ENCODE measurements around the gene KRTAP12-3. TPM values are rescaled to one million over a fixed set of nuclear protein-coding genes. Genes with fewer than 3 reads are reported as not detected.
A peak's percentile ranks its signal among the peaks of the same experiment; 100 is the strongest.

Gene KRTAP12-3
- total and polyA plus RNA-seq, 9 of the 15 experiments (the other 6 are each of a cell fraction or from before 2014, with no cell fraction given) = not detected

GRCh38 chr21:44618504-44618903 lies 39.2 kb upstream of the KRTAP12-3 start:
- no TSS peak for BruUV-seq (replicated peaks)
- peak; percentile 51; the same call in 1 of the 3 replicates for ATAC-seq
- no peak overlapping the region for H3K27ac ChIP-seq (ENCODE audit: extremely low read depth, low read depth, low read length)

More at GRCh38 chr21:44618504-44618903, 39.2 kb upstream of the KRTAP12-3 start:
- Histone ChIP-seq H2AFZ (ENCODE audit: low read depth, low read length) (no peak overlapping the region), H3K4me3 (no peak overlapping the region), H3K4me1 (replicated peaks in 1 of 2; ENCODE audit: control insufficient read depth in 2 of 2, insufficient read depth in 2 of 2, low read length in 2 of 2) (peaks cover 0 to 10% of the 10 kb centered on the region in 2 experiments; a peak in 2 of 5 replicates), H3K9me1 (ENCODE audit: control insufficient read depth, insufficient read depth, low read length) (peaks cover 3% of the 10 kb centered on the region), H4K20me1 (replicated peaks; ENCODE audit: control insufficient read depth, insufficient read depth, low read length) (no peaks in the 10 kb centered on the region), H3K9me3 (replicated peaks; ENCODE audit: control insufficient read depth, insufficient read depth, low read depth, low read length) (no peaks in the 10 kb centered on the region), H3K9ac (ENCODE audit: insufficient read depth in 1 of 2, low read depth in 2 of 2, low read length in 2 of 2) (no peak overlapping the region), H3K4me2 (ENCODE audit: insufficient read depth, low read length) (no peak overlapping the region), H3K79me2 (ENCODE audit: control insufficient read depth, insufficient read depth, low read length) (no peaks in the 10 kb centered on the region), H3K27me3 (ENCODE audit: control insufficient read depth in 2 of 2, insufficient read depth in 2 of 2, low read length in 2 of 2) (peaks cover 14 to 37% of the 10 kb centered on the region in 2 experiments; a peak in 4 of 5 replicates), H3K36me3 (ENCODE audit: control insufficient read depth, insufficient read depth, low read length) (no peaks in the 10 kb centered on the region)
- ChIA-PET POLR2A (no interaction called here), CTCF (ENCODE audit: low intra/inter-chr PET ratio) (no interaction called here)
- no peak for DNase-seq (ENCODE audit: extremely low read depth in 1 of 4, low spot score in 3 of 4)
- in situ Hi-C loops (cut with MboI) = no loop called here
- WGBS (ENCODE audit: insufficient coverage, low coverage, missing lambda C conversion rate) = 0% methylated on average over 4 of the region's 4 CpGs
- intact Hi-C loops (cut with micrococcal nuclease) = no loop called here
- FAIRE-seq = peak; percentile 52
- TF ChIP-seq, protein P1, sequence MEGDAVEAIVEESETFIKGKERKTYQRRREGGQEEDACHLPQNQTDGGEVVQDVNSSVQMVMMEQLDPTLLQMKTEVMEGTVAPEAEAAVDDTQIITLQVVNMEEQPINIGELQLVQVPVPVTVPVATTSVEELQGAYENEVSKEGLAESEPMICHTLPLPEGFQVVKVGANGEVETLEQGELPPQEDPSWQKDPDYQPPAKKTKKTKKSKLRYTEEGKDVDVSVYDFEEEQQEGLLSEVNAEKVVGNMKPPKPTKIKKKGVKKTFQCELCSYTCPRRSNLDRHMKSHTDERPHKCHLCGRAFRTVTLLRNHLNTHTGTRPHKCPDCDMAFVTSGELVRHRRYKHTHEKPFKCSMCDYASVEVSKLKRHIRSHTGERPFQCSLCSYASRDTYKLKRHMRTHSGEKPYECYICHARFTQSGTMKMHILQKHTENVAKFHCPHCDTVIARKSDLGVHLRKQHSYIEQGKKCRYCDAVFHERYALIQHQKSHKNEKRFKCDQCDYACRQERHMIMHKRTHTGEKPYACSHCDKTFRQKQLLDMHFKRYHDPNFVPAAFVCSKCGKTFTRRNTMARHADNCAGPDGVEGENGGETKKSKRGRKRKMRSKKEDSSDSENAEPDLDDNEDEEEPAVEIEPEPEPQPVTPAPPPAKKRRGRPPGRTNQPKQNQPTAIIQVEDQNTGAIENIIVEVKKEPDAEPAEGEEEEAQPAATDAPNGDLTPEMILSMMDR (IDR thresholded peaks at IDR 0.05 in 2 of 3, conservative IDR thresholded peaks at IDR 0.05 in 1 of 3; ENCODE audit: insufficient read depth in 2 of 3, low read depth in 1 of 3, low read length in 3 of 3) = peak in 1 of 3 experiments; percentile 9; a peak in 1 of 6 replicates
- TF ChIP-seq, protein P2, sequence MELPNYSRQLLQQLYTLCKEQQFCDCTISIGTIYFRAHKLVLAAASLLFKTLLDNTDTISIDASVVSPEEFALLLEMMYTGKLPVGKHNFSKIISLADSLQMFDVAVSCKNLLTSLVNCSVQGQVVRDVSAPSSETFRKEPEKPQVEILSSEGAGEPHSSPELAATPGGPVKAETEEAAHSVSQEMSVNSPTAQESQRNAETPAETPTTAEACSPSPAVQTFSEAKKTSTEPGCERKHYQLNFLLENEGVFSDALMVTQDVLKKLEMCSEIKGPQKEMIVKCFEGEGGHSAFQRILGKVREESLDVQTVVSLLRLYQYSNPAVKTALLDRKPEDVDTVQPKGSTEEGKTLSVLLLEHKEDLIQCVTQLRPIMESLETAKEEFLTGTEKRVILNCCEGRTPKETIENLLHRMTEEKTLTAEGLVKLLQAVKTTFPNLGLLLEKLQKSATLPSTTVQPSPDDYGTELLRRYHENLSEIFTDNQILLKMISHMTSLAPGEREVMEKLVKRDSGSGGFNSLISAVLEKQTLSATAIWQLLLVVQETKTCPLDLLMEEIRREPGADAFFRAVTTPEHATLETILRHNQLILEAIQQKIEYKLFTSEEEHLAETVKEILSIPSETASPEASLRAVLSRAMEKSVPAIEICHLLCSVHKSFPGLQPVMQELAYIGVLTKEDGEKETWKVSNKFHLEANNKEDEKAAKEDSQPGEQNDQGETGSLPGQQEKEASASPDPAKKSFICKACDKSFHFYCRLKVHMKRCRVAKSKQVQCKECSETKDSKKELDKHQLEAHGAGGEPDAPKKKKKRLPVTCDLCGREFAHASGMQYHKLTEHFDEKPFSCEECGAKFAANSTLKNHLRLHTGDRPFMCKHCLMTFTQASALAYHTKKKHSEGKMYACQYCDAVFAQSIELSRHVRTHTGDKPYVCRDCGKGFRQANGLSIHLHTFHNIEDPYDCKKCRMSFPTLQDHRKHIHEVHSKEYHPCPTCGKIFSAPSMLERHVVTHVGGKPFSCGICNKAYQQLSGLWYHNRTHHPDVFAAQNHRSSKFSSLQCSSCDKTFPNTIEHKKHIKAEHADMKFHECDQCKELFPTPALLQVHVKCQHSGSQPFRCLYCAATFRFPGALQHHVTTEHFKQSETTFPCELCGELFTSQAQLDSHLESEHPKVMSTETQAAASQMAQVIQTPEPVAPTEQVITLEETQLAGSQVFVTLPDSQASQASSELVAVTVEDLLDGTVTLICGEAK (IDR thresholded peaks at IDR 0.05) = no peak
- TF ChIP-seq, protein P2 (CRISPR knock-in tag; IDR thresholded peaks at IDR 0.05) = no peak
- no peak for TF ChIP-seq CBX8 (IDR thresholded peaks at IDR 0.05; ENCODE audit: borderline replicate concordance, extremely low read depth, low read depth, low read length, poor library complexity, severe bottlenecking)
